ENCODE measurements around the gene FLT1.

FLT1 gene

DNA sequence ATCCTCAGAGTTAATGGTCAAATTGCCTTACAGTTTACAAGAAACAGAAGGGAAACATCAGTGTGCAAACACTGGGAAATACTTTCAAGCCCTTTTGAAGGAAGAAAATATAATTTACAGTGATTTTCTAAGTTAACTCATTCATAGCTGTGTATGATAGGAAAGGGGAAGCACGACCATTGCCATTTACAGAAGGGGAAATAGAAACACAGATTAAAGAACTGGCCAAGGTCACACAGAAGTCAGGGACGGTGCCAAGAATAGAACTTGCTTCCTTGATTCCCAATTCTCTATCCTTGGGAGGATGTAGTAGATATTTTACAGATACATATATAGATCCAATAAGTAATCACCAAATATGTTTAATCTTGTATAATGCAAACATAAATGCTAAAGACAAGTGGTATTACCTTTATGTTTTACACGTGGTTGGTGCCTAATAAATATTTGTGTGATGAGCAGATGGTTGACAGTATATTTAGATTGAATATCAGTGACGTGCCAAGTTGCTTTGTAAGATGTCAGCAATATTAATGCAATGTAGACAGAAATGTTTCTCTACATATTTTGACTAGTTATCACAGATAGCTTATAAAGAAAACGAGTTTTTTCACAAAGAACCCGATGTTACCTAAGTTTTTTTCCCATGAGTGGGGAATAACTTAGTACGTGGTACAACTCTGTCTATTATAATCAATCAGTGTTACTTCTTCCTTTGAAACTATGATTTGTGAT is 73.1 kb downstream of the FLT1 start:
- TF ChIP-seq, protein P1, sequence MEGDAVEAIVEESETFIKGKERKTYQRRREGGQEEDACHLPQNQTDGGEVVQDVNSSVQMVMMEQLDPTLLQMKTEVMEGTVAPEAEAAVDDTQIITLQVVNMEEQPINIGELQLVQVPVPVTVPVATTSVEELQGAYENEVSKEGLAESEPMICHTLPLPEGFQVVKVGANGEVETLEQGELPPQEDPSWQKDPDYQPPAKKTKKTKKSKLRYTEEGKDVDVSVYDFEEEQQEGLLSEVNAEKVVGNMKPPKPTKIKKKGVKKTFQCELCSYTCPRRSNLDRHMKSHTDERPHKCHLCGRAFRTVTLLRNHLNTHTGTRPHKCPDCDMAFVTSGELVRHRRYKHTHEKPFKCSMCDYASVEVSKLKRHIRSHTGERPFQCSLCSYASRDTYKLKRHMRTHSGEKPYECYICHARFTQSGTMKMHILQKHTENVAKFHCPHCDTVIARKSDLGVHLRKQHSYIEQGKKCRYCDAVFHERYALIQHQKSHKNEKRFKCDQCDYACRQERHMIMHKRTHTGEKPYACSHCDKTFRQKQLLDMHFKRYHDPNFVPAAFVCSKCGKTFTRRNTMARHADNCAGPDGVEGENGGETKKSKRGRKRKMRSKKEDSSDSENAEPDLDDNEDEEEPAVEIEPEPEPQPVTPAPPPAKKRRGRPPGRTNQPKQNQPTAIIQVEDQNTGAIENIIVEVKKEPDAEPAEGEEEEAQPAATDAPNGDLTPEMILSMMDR (IDR thresholded peaks at IDR 0.05), result no peak

DNA sequence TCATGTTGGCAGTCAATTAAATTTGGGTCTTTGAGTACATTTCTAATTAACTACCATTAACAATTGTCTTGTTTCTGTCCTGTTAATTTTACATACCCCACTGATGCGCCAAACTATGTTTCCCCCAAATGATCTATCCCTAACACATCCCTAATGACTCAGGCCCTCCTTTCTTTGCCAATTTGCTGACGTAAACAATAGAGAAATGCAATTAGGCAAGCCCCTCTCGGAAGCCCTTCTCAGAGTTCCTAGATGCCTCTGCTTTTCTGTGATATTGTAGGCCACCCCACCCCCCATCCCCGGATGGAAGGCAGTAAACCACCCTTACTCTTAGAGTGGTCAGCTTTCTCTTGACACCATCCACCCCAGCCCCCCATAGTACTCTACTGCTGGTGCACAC is 74.2 kb downstream of the FLT1 start:
- TF ChIP-seq, protein P1 (IDR thresholded peaks at IDR 0.05), result no peak

DNA sequence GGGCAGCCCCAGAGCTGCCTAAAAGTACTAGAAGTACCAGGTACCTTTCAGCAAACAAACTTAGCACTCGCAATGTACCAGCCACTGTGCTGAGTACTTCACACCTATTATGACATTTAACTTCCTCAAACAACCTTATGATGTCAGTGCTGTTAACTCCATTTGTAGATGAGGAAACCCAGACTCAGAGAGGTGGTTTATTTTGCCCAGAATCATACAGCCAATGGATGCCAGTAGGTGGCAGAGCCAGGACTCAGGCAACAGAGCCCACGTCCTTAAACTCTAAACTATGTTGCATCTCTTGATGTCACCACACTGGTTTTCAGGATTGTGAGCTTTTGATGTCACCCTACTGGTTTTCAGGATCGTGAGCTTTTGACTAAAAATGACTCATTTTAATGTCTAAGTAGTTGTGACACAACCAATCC is 78.9 kb downstream of the FLT1 start:
- TF ChIP-seq, protein P1 (IDR thresholded peaks at IDR 0.05), result no peak; the same call in 1 of the 2 replicates

DNA sequence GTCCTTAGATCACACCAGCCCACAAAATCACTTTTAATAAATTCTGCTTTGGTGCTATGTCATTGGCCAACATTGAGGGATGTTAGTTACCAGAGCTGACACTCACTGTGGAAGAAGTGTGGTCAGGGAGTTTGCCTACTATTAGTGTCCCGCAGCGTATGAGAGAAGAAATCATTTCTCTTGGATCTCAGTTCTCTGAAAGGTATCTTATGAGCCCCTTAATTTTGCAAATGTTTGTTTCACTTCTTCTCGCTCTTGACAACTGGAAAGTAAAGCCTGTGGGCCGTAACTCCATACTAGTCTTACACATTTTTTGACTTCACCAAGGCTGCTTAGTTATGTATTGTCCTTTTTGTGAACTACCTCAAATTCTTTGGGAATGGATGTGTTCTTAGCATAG is 80.9 kb downstream of the FLT1 start:
- TF ChIP-seq, protein P1 (IDR thresholded peaks at IDR 0.05), result no peak

DNA sequence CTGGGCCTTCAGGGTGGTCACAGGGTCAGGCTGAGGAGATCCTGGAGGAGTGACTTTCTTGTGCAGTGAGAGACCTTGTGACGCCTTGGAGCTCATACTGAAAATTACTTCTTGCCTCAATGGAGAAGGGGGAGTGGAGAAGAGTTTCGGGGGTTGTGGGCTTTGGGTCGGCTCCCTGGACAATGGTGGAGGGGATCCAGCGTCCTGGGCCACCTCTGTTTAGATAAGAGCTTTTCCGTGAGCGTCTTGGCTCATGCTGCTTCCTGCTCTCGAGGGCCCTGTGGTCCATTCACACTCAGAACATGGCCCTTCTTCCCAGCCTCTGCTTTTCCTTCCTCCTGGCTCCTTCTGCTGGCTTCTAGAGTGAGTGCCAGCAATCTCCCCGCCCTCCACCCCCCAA is 81.9 kb downstream of the FLT1 start:
- TF ChIP-seq, protein P1 (IDR thresholded peaks at IDR 0.05), result no peak

DNA sequence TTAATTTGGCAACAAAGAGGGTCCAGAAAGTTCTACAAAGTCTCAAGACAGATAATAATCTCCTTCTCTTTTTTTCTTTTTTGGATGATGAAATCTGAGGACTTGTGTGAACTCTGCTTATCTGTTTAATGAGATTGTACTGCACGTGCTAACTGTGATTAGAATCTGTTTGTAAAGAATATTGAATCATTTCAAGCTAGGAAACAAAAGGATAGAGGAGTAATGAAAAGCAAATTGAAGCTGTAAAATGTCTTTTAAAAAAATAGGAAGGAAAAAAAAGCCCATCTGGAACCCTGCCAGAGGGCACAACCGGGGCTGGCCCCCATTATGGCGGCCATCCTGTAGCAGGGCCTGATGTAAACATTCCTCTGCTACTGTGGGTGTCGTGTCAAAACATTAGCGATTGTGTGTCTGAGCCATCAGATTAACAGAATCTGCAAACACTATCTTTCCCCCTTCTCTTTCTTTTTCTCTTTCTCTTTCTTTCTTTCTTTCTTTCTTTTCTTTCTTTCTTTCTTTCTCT is 83.0 kb downstream of the FLT1 start:
- TF ChIP-seq, protein P1 (IDR thresholded peaks at IDR 0.05), result no peak

DNA sequence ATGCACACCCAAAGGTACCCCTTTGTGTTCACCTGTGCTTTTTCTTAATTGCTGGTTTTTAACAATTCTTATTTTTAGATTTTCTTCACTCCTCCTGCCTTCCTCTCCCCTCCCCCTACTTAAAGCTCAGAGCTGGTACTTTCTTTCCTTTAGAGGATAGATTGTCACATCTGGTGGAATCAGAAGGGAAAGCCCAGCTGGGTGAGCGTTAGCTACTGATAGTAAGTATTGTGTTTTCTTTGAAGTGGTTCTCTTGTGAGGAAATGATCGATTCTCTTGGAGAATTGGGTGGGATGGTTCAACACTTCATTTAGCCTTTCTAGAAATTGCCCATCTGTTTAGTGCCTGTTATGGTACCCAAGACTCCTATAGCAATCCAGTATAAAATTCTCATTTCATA is 84.8 kb downstream of the FLT1 start:
- TF ChIP-seq, protein P1 (IDR thresholded peaks at IDR 0.05), result no peak
